ENCODE data around the gene RAB26.
"Not testable (repeated sequence)": the region's sequence is repeated elsewhere in the genome, so short reads cannot be mapped to it uniquely, and the experiment has no call there.

RAB26 gene

DNA sequence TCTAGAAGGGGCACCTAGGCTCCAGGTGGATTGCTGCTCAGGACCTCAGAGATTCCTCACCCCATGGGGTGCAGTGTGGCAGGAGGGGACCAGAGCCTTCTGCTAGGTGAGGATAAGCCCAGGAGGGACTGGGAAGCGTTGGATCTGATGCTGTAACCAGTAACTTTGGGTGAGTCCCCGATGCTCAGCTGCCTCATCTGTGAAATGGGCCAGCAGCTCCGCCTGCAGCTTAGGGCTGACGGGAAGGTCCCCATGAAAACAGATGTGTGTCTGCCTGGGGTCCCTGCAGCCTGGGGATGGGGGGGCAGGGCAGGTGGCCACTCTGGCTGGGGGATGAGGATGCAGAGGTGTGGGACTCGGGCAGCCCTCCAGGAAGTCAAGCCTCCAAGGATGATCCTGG, 50.7 kb downstream of the RAB26 start:
- no peak for DNase-seq

DNA sequence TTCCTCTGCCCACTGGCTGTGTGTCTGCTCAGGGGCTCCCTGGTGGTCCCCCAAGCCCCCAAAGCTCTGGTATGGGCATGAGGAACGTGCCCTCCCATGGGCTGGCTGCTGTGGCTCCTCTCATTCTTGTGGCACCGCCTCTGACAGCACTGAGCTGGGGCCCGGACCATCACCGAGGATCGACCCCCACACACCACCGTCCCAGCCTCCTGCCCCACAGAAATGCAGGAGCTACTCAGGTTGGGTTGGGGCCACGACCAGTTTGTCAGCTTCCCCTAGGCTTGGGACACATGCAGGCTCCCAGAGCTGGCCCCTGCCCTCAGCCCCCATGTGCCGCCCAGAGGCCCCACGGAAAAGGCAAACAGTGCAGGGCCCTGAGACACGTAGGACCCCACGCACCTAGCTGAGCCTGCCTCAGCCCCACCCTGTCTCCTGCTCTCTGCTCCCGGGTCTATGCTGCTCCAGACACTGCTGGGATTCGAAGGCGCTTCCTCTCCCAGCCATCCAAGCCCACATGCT, 51.3 kb downstream of the RAB26 start:
- DNase-seq: no peak

DNA sequence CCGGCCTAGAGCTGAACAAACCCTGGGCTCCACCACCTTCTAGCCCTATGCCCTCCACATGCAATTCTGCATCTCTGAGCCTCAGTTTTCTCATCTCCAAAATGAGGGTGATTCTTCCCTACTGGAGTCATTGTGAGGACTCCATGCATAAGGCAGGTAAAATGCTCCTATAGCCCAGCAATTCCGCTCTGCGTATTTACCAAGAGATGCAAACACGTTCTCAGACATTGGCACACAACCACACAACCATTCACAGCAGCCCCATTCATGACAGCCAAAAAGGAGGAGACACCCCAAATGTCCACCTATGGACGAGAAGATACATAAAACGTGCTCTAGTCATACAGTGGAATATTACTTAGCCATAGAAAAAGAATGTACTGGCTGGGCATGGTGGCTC, 51.9 kb downstream of the RAB26 start:
- DNase-seq: no peak

DNA sequence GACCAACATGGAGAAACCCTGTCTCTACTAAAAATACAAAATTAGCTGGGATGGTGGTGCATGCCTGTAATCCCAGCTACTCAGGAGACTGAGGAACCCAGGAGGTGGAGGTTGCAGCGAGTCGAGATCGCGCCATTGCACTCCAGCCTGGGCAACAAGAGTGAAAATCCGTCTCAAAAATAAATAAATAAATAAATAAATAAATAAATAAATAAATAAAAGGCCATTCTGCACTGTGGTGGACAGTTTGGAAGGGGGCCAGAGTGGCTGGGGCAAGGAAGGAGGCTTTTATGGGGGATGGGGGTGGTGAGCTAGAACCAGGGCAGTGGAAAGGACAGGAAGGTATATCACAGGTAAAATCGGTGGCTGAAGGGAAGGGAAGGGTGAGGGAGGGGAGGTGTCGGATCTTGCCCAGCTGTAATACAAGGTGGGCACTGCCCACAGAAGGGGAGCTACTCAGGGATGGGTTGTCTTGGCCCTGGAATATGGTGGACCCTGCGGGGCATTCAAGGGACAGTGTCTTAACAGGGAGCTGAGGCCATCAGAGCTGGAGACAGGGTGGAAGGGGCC, 54.8 kb downstream of the RAB26 start:
- DNase-seq: not testable (repeated sequence)
